HepG2 (cell line): ENCODE measurements around the gene ARL5C. TPM values are rescaled to one million over a fixed set of nuclear protein-coding genes. Genes with fewer than 3 reads are reported as not detected.

ENCODE experiments used
- ATAC-seq: fragments of 200-7000 bp; cut with Tn5 transposase; 3 replicates; pipeline ENCODE4 v1.9.1; 2020; ENCODE audit warnings: mild to moderate bottlenecking, moderate library complexity
- BruUV-seq: library from RNA; stranded (reverse); fragments of 400-500 nt; replicated peaks from 2 replicates; lab custom pipeline; 2021; lab: Mats Ljungman, UMichigan
- CTCF ChIA-PET: fragments of 300-600 bp; formaldehyde crosslinking; extraction: SDS; loops from one replicate; lab custom pipeline; 2021; ENCODE audit warnings: low total read pairs, inconsistent platforms, low intra/inter-chr PET ratio; lab: Yijun Ruan, JAX
- POLR2A ChIA-PET: fragments of 350-600 bp; sonication (Branson Sonifier 250); formaldehyde crosslinking; loops from one replicate; lab custom pipeline; 2020; ENCODE audit warnings: antibody characterized with exemption, inconsistent platforms; lab: Yijun Ruan, JAX
- DNase-seq: peaks from one replicate; pipeline ENCODE4 v3.0.0-alpha.2; 2015; ENCODE audit warnings: low spot score
- FAIRE-seq: peaks from 3 replicates; lab custom pipeline; 2011; peaks lifted over from hg19 to GRCh38; lab: Jason Lieb, UNC
- H2AFZ ChIP-seq: one replicate; pipeline ENCODE4 v1.6.1; 2011; ENCODE audit warnings: low read length, inconsistent platforms
- H3K27ac ChIP-seq: fragments of 300-600 bp; 3 replicates; pipeline ENCODE4 v1.8.0; 2011; ENCODE audit warnings: mixed run types, mild to moderate bottlenecking, mixed read lengths, low read length, inconsistent platforms; ENCODE audit not compliant: insufficient read depth; ENCODE audit errors: extremely low read length
- H3K27me3 ChIP-seq, 2 experiments: fragments of 200-600 bp in 1 of 2; 2 replicates in 1 of 2; 3 replicates in 1 of 2; pipeline versions ENCODE4 v1.6.0 to v1.8.0; 2011; ENCODE audit warnings: low read length in 2 of 2, mild to moderate bottlenecking in 2 of 2, moderate library complexity in 2 of 2, inconsistent platforms in 1 of 2; ENCODE audit not compliant: insufficient read depth in 2 of 2, control insufficient read depth in 1 of 2
- H3K36me3 ChIP-seq, 2 experiments: fragments of 200-600 bp in 1 of 2; replicated peaks in 1 of 2; 2 replicates in 1 of 2; 3 replicates in 1 of 2; pipeline versions ENCODE4 v1.5.1 to v1.8.0; 2011; ENCODE audit warnings: low read length in 2 of 2, inconsistent platforms in 1 of 2; ENCODE audit not compliant: insufficient read depth in 2 of 2, control insufficient read depth in 1 of 2
- H3K4me1 ChIP-seq: 2 replicates; pipeline ENCODE4 v1.5.1; 2012; ENCODE audit warnings: low read length, inconsistent platforms; ENCODE audit not compliant: insufficient read depth
- H3K4me2 ChIP-seq: 2 replicates; pipeline ENCODE4 v1.6.0; 2011; ENCODE audit warnings: low read depth, low read length, inconsistent platforms
- H3K4me3 ChIP-seq, 3 experiments: fragments of 200-600 bp in 1 of 3; sonication (generic), shearing (Covaris generic) in 1 of 3; replicated peaks in 1 of 3; 2 replicates each; pipeline ENCODE4 v1.5.1; 2011 to 2016; ENCODE audit warnings: low read length in 3 of 3, inconsistent platforms in 2 of 3, low read depth in 2 of 3, mild to moderate bottlenecking in 2 of 3, control low read depth in 1 of 3, mixed read lengths in 1 of 3; ENCODE audit not compliant: insufficient read depth in 1 of 3
- H3K79me2 ChIP-seq: one replicate; pipeline ENCODE4 v1.6.1; 2011; ENCODE audit warnings: low read length, inconsistent platforms; ENCODE audit not compliant: insufficient read depth
- H3K9ac ChIP-seq: 2 replicates; pipeline ENCODE4 v1.6.0; 2011; ENCODE audit warnings: mild to moderate bottlenecking, low read depth, low read length, inconsistent platforms; ENCODE audit not compliant: insufficient read depth
- H3K9me3 ChIP-seq: 2 replicates; pipeline ENCODE4 v1.5.1; 2012; ENCODE audit warnings: mild to moderate bottlenecking, low read length
- H4K20me1 ChIP-seq: 2 replicates; pipeline ENCODE4 v1.6.0; 2011; ENCODE audit warnings: inconsistent platforms, mild to moderate bottlenecking, low read length, moderate library complexity; ENCODE audit not compliant: insufficient read depth
- ATF7 ChIP-seq, 2 experiments: fragments of 450-650 bp in 1 of 2; sonication (generic) in 1 of 2; formaldehyde crosslinking in 1 of 2; IDR thresholded peaks; 2 replicates each; pipeline versions ENCODE4 v1.4.0 to v1.6.1; 2016 to 2020; ENCODE audit warnings: antibody characterized with exemption in 1 of 2, mild to moderate bottlenecking in 1 of 2, missing genetic modification reagents in 1 of 2
- BRD4 ChIP-seq: sonication (generic); formaldehyde crosslinking; IDR thresholded peaks from 2 replicates; pipeline ENCODE4 v1.4.0; 2020; ENCODE audit warnings: missing genetic modification reagents
- CEBPB ChIP-seq: IDR thresholded peaks from 2 replicates; pipeline ENCODE4 v1.6.1; 2011; ENCODE audit warnings: low read depth, low read length, improper control_type of control experiment, borderline replicate concordance
- DMAP1 ChIP-seq: IDR thresholded peaks from 2 replicates; pipeline ENCODE4 v1.6.1; 2016
- GTF2F1 ChIP-seq: fragments of 150-350 bp; IDR thresholded peaks from 2 replicates; pipeline ENCODE4 v1.6.1; 2014; ENCODE audit warnings: low read length
- HINFP ChIP-seq: sonication (generic); formaldehyde crosslinking; IDR thresholded peaks from 2 replicates; pipeline ENCODE4 v1.4.0; 2020; ENCODE audit warnings: low read depth, mild to moderate bottlenecking, missing genetic modification reagents
- MTF1 ChIP-seq: sonication (generic); formaldehyde crosslinking; IDR thresholded peaks from 2 replicates; pipeline ENCODE4 v1.5.0; 2020; ENCODE audit warnings: missing genetic modification reagents
- PRDM4 ChIP-seq: sonication (generic); formaldehyde crosslinking; IDR thresholded peaks from 2 replicates; pipeline ENCODE4 v1.9.0; 2021; ENCODE audit warnings: missing genetic modification reagents, borderline replicate concordance
- SRF ChIP-seq: IDR thresholded peaks from 2 replicates; pipeline ENCODE4 v1.6.1; 2011; ENCODE audit warnings: mild to moderate bottlenecking, low read depth, low read length, moderate library complexity
- TEAD3 ChIP-seq: optimal IDR thresholded peaks from 2 replicates; pipeline ENCODE3; 2016; ENCODE audit warnings: borderline replicate concordance
- ZBTB34 ChIP-seq: sonication (generic); formaldehyde crosslinking; IDR thresholded peaks from 2 replicates; pipeline ENCODE4 v1.8.0; 2022; ENCODE audit warnings: mild to moderate bottlenecking, missing genetic modification reagents
- ZFP37 ChIP-seq: sonication (generic); formaldehyde crosslinking; IDR thresholded peaks from 2 replicates; pipeline ENCODE4 v1.4.0; 2020; ENCODE audit warnings: missing genetic modification reagents, borderline replicate concordance
- ZNF101 ChIP-seq: sonication (generic); formaldehyde crosslinking; IDR thresholded peaks from 2 replicates; pipeline ENCODE4 v1.4.0; 2020; ENCODE audit warnings: mild to moderate bottlenecking, low read depth, missing genetic modification reagents, borderline replicate concordance
- ZNF367 ChIP-seq: sonication (generic); formaldehyde crosslinking; IDR thresholded peaks from 2 replicates; pipeline ENCODE4 v1.4.0; 2020; ENCODE audit warnings: missing genetic modification reagents, borderline replicate concordance
- ZNF382 ChIP-seq: sonication (generic); formaldehyde crosslinking; IDR thresholded peaks from 2 replicates; pipeline ENCODE4 v1.5.0; 2020; ENCODE audit warnings: missing genetic modification reagents, mild to moderate bottlenecking, borderline replicate concordance
- ZNF598 ChIP-seq: sonication (generic); formaldehyde crosslinking; IDR thresholded peaks from 2 replicates; pipeline ENCODE4 v1.5.1; 2020; ENCODE audit warnings: mild to moderate bottlenecking, missing genetic modification reagents, borderline replicate concordance
- ZNF878 ChIP-seq: sonication (generic); formaldehyde crosslinking; IDR thresholded peaks from 2 replicates; pipeline ENCODE4 v1.8.1; 2023; ENCODE audit warnings: mild to moderate bottlenecking, missing genetic modification reagents, moderate library complexity
- ZNF879 ChIP-seq: sonication (generic); formaldehyde crosslinking; IDR thresholded peaks from 2 replicates; pipeline ENCODE4 v1.8.1; 2023; ENCODE audit warnings: missing genetic modification reagents
- ZNF891 ChIP-seq: sonication (generic); formaldehyde crosslinking; IDR thresholded peaks from 2 replicates; pipeline ENCODE4 v1.5.0; 2020; ENCODE audit warnings: mild to moderate bottlenecking, missing genetic modification reagents
- WGBS: methylation state at CpG from one replicate; pipeline ENCODE4 v1.1.6; 2017; ENCODE audit warnings: low lambda C conversion rate; 5-methylcytosine and 5-hydroxymethylcytosine counted together
- in situ Hi-C: cut with HindIII; loops from 2 replicates; pipeline ENCODE4 v1.10.0; 2017; ENCODE audit warnings: low pct_unique_long_range_greater_than_20kb; ENCODE audit not compliant: extremely low pct_ligation_motif_present
- intact Hi-C: fragments of 100-400 bp; cut with micrococcal nuclease; formaldehyde crosslinking; loops from one replicate; pipeline ENCODE4 v1.10.0; 2022; ENCODE audit not compliant: unreplicated experiment
- polyA plus RNA-seq, 8 experiments: library from polyadenylated mRNA; depleted of rRNA in 3 of 8; stranded (reverse) in 7 of 8; unstranded in 1 of 8; fragments of >200 nt; fragmentation: Illumina TruSeq in 4 of 8; extraction: Trizol in 4 of 8; gene quantifications; 2 replicates each; pipeline versions ENCODE4 v1.2.1 to v1.2.3, GENCODE V29; 2011 to 2016; ENCODE audit warnings: low read depth in 4 of 8, missing spikeins in 1 of 8, mixed read lengths in 1 of 8; ENCODE audit not compliant: insufficient read depth in 1 of 8
- total RNA-seq, 5 experiments: library from RNA; depleted of rRNA; stranded (reverse); fragments of >200 nt; fragmentation: Illumina TruSeq; extraction: Trizol; gene quantifications; 2 replicates each; pipeline ENCODE4 v1.2.3, GENCODE V29; 2016; ENCODE audit warnings: low read depth in 1 of 5

The ARL5C gene
- total and polyA plus RNA-seq, 2 of the 13 experiments (the other 11 are each of a cell fraction or from before 2014, with no cell fraction given) = not detected

- no peak for TF ChIP-seq ZNF367 (CRISPR knock-in tag)
- TF ChIP-seq ZNF879 (CRISPR knock-in tag) = no peak
- no peak for TF ChIP-seq HINFP (CRISPR knock-in tag)
These were observed 17.8 kb upstream of the ARL5C start (continued) for GRCh38 chr17:39183720-39184119.

GRCh38 chr17:39183045-39183444 is 17.1 kb upstream of the ARL5C start:
- BruUV-seq = no TSS peak
- no peaks in the 10 kb centered on the region for H3K27me3 ChIP-seq
- no peaks in the 10 kb centered on the region for H4K20me1 ChIP-seq
- no peak overlapping the region for H3K9ac ChIP-seq
- TF ChIP-seq ATF7 (IDR thresholded peaks at IDR 0.05) = peak; percentile 43; the same call in 1 of the 2 replicates
- TF ChIP-seq ATF7 (CRISPR knock-in tag; IDR thresholded peaks at IDR 0.05) = no peak
- no peak for TF ChIP-seq ZFP37 (CRISPR knock-in tag)
- TF ChIP-seq ZNF101 (CRISPR knock-in tag) = no peak
- no peak for TF ChIP-seq ZBTB34 (CRISPR knock-in tag)
- TF ChIP-seq PRDM4 = no peak
- TF ChIP-seq ZNF367 (CRISPR knock-in tag) = no peak
- no peak for TF ChIP-seq ZNF878 (CRISPR knock-in tag)
- TF ChIP-seq ZNF382 (CRISPR knock-in tag) = no peak
- peak; percentile 41; the same call in 1 of the 2 replicates for TF ChIP-seq CEBPB
- no peak for TF ChIP-seq ZNF891 (CRISPR knock-in tag)
- TF ChIP-seq TEAD3 (CRISPR knock-in tag) = no peak
- no peak for TF ChIP-seq MTF1 (CRISPR knock-in tag)
- no peak for TF ChIP-seq SRF
- TF ChIP-seq DMAP1 (CRISPR knock-in tag) = no peak
- no peak for TF ChIP-seq GTF2F1
- TF ChIP-seq ZNF598 = no peak
- TF ChIP-seq BRD4 = no peak
- no peak overlapping the region for H3K27ac ChIP-seq
- H3K4me1 ChIP-seq = no peaks in the 10 kb centered on the region
- no peak overlapping the region for H2AFZ ChIP-seq
- ATAC-seq (no peak), FAIRE-seq (no peak), DNase-seq (no peak)
- H3K4me3 ChIP-seq = no peak overlapping the region
- intact Hi-C loops (no loop called here), in situ Hi-C loops (no loop called here)
- H3K9me3 ChIP-seq = no peaks in the 10 kb centered on the region
- WGBS = 94% methylated on average over 5 of the region's 5 CpGs
- H3K4me2 ChIP-seq = no peak overlapping the region
- H3K79me2 ChIP-seq = no peaks in the 10 kb centered on the region
- ChIA-PET CTCF (no interaction called here), POLR2A (interaction anchor here (0.8 kb wide), 1 partner anchor 17 kb away, joined by 4 read pairs; the partner anchor contains the start of gene RPL19)
- H3K36me3 ChIP-seq = peaks cover 0 to 2% of the 10 kb centered on the region in 2 experiments; a peak in 2 of 5 replicates
